ENCODE results near the gene POU2F1.

The POU2F1 gene

DNA sequence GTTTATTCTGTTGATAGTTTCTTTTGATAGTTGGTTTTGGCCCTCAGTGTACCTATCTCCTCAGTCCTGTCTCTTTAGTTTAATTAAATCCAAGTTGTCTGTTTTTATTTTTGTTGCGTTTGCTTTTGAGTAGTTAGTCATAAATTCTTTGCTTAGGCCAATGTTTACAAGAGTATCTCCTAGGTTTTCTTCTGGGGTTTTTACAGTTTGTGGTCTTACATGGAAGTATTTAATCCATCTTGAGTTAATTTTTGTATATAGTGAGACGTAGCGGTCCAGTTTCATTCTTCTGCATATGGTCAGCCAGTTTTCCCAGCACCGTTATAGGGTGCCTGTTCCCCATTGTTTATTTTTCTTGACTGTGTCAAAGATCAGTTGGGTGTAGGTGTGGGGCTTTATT lies 139.4 kb downstream of the POU2F1 start:
- no peak for DNase-seq

DNA sequence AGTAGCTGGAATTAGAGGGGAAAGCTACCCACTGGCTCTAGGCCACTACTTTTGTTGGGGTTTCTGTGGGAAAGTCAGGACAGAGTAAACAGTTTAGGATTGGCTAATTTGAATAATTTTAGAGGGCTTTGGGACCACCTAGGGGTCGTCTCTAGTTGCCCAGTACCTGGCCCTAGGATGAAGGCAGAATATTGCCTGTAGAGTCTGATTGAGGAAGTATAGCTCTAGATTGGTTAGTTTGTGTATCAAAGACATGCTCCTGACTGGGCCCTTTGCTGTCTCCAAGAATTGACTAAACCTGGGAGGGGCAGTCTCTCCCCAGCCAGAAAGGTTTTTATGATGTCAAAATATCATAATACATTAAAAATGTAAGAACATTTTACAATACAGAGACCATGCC lies 142.0 kb downstream of the POU2F1 start:
- DNase-seq = no peak

DNA sequence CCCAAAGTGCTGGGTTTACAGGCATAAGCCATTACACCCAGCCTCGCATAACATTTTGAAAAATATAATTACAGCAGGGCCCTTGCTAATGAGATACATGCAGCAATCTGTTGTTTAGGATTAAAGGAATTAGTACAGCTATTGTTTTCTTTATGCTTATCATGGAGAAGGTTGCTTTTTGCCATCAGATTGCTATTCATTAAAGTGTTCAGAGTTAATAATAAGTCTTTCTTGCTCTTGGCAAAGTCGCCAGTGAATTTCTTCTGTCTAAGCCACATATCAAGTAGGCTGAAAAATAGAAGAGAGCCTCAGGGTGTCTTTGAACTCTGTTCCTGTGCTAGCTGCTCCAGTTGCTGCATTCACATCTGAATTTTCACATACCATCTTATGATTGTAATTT lies 144.1 kb downstream of the POU2F1 start:
- no peak for DNase-seq

DNA sequence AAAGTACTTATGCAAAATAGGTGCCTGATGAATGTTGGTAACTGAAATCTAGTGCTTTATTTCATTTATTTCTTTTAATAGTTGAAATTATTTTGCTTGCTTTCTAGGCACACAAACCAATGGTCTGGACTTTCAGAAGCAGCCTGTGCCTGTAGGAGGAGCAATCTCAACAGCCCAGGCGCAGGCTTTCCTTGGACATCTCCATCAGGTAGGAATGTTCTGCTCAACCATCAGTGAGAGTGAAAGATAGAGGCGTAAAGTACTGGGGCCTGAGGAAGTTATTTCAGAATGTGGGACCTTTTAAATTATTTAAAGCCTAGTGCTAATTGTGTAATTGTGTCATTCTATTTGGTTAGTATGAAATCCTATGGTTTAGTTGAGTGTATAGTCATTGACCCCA lies 144.7 kb downstream of the POU2F1 start:
- no peak for DNase-seq

DNA sequence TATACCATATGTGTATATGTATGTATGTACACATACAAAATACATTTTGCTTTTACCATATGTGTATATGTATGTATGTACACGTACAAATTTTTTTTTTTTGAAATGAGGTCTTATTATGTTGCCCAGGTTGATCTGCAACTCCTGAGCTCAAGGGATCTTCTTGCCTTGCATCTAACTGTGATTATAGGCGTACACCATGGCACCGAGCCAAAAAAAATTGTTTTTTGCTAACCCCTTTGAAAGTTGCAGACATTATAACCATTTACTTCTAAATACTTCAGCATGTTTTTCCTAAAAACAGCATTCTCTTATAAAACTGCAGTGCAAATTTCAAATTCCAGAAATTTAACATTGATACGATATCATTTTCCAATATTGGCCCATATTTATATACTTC lies 147.0 kb downstream of the POU2F1 start:
- DNase-seq = no peak

DNA sequence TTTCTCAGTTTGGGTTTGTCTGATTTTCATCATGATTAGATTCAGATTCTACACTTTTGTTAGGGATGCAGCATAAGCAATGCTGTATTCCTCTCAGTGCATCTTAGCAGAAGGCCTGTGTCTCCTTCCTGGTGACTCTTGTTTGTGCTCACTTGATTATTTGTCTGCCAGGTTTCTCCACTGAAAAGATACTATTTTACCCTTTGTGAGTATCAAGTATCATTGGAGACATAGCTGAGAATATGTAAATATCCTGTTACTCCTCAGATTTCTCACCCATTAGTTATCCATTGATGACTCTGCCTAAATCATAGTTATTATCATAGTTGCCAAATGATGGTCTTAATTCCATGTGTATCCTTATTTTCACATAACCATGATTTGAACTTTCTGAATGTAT lies 148.5 kb downstream of the POU2F1 start:
- DNase-seq = no peak

DNA sequence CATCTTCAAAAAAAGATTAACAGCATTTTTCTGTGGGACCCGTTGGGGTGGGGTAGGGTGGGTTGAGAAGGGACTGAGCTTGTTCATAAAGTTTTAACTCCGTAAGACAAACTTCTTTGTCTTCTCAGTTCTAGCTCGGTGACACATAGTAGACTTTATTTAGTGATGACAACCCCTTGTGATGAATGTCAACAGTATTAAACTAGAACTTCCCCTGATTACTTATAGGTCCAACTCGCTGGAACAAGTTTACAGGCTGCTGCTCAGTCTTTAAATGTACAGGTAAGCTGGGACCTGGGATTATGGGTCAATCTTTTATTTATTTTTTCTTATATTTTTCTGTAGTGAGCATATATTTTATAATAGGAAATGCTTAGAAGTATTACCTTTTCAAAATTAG lies 149.2 kb downstream of the POU2F1 start:
- DNase-seq = no peak

DNA sequence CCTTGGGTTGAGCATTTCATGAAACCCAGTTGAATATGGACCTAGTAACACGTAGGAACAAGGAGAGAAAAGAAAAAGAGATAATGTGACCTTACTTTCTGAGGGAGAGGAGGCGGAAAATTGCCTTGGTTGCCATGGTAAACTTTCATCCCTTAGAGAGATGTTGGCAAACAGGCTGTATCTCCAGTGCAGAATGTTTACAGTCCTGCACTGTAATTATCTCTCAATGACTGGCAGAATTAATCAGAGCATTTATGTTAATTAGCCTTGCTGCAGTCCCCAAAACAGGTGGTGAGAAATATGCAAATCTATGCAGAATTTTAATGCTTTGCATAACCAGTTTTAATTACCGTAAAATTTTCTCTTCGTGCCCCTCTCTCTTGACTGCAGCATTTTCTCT lies 150.3 kb downstream of the POU2F1 start:
- DNase-seq = no peak

DNA sequence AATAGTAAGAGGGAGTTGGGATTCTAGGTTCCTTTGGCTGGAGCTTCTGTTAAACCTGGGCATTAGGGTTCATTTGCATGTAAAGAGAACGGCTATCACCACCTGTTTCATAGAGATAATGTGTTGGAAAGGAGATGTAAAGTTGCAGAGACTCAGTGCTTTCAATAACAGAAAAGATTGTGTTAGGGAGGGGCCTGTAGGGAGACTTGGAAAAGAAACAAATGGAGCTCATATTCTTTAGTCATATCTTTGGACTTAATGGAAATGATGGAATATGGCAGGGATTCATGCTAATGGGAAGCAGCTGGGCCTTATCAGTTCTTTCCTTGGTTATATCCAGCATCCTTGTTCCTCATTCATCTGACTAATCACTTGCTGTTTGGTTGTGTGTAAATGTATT lies 152.7 kb downstream of the POU2F1 start:
- no peak for DNase-seq

DNA sequence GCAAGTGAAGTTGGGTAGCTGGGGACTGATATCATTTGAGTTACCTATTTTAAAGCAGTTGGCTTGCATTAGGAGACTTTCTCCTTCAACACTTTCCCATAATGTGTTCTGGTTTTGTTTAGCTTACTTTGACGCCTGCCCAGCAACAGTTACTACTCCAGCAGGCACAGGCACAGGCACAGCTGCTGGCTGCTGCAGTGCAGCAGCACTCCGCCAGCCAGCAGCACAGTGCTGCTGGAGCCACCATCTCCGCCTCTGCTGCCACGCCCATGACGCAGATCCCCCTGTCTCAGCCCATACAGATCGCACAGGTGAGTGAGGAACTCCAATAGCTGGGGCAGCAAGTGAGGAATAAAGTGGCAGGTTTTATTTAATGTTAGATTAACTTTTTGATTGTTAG lies 153.3 kb downstream of the POU2F1 start:
- DNase-seq = peak in 10 of 56 donors; percentile 1 to 22 (median 6)

DNA sequence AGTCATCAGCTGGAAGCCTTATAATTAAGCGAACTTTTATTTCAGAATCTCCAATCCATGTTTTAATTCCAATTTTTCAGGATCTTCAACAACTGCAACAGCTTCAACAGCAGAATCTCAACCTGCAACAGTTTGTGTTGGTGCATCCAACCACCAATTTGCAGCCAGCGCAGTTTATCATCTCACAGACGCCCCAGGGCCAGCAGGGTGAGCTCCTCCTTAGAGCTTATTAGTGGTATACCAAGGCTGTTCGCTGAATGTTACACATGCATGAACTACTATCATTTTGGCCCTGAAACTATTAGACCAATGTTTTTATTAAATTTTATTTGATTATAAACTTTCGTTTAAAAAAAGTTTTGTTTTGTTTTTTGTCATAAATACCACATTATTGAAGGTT lies 155.3 kb downstream of the POU2F1 start:
- DNase-seq = no peak

DNA sequence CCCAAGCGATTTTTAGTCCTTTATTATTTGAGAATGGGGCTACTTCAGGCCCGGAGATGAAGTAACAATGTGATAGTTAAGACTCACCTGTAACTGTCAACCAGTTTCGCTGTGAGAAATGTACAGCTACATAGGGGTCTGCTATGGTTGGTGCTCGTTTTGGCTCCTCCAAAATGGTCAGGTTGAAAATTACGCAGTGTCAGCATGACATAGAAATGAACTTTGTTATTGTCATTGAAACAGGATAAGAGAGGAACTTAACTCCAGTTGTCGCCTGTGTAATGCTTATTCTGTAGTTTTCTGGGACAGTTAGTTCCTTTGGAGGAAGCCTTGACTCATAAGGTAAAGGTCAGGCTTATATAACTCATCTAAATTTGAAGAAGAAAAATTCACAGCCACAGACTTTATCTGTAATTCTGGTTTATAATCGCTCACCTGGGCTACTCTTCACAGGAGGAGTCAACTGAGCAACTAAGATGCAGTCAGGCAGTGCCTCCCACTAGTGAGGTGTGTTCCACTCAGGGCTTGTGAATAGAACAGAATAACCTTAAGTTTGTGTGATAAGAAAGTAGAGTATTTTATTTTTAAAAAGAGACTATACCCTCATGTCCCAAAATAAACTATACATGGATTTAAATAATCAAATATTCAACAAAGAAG lies 166.7 kb downstream of the POU2F1 start:
- no peak for DNase-seq

DNA sequence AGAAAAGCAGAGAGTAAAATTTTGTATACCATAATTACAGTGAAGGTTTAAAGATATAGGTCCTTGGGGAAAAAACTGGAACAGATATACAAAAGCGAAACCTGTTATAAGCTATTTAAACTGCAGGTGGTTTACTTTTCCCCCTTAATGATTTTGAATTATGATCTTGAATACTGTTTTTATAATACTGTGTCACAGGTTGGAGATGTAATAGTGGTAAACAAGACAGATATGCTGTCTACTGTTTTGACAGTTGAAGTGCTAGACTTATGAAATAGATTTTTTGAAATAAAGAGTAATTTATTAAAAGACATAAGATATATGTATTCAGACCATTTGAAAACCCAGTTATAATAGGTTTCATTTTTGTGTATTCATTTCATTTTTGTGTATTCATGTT lies 168.3 kb downstream of the POU2F1 start:
- no peak for DNase-seq

DNA sequence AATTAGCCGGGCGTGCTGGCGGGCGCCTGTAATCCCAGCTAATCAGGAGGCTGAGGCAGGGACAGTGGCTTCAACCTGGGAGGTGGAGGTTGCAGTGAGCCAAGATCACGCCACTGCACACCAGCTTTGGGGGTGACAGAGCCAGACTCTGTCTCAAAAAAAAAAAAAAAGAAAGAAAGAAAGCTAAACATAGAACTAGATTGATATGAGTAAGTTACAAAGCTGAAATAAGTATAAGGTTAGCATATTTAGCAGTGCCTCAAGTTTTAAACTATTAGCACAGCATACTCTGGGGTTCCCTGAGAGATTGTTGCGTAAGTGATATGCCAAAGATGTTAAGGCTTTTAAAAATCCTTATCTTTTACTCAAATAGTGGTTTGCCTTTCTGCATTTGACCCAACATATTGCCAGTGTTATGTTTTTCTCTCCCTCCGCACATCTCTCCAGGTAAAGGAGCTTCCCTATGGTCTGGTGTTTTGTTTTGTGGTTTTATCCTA lies 171.6 kb downstream of the POU2F1 start:
- no peak for DNase-seq

DNA sequence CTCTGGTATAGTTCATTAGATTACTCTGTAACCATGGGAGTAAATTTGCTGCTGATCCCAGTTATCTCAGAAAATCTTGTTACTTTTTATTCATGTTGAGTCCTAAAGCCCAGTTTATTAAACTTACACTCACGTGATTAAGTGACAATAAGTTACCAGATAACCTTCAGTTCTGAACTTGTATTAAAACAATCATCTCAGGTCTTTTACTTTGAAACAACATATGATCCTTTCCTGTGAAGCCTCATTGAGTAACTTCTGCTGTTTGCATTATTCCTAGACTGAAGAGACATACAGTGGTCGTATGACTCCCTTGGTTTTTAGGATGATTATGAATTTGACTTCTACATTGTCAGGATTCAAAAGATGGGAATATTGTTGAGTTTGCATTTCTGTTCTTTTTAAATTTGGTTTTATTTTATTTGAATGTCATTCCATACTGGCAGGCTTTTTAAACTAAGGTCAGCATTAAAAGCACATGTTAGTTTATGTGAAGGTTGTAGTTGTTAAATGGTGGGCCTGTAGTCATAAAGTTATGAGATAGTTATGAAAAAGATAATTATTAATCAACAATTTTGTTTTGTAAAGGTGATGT lies 179.8 kb downstream of the POU2F1 start:
- no peak for DNase-seq

DNA sequence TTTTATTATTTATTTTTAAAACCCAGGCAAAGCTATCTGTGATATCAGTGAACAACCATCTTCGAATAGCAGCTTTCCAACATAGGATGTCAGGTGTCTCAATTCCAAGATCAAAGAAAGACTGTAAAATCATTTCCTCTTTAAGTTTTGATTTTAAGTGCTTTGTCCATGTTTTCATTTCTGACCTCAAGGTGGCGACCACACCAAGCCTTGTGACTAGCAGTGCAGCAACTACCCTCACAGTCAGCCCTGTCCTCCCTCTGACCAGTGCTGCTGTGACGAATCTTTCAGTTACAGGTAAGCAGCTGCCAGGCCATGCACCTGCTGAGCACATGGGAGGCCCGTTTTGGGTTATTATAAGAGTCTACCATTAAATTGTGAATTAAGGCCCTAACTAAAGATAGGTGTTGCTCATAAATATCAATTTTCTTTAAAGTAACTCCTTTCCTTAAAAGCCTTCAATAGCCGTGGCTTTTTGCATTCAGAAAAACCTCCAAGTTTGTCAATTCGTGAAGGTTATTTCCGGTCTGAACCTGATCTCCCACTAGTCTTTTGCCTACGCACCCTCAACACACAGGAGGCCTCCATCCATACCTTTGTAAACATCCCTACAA lies 180.7 kb downstream of the POU2F1 start:
- peak in 13 of 56 donors; percentile 1 to 27 (median 4) for DNase-seq

DNA sequence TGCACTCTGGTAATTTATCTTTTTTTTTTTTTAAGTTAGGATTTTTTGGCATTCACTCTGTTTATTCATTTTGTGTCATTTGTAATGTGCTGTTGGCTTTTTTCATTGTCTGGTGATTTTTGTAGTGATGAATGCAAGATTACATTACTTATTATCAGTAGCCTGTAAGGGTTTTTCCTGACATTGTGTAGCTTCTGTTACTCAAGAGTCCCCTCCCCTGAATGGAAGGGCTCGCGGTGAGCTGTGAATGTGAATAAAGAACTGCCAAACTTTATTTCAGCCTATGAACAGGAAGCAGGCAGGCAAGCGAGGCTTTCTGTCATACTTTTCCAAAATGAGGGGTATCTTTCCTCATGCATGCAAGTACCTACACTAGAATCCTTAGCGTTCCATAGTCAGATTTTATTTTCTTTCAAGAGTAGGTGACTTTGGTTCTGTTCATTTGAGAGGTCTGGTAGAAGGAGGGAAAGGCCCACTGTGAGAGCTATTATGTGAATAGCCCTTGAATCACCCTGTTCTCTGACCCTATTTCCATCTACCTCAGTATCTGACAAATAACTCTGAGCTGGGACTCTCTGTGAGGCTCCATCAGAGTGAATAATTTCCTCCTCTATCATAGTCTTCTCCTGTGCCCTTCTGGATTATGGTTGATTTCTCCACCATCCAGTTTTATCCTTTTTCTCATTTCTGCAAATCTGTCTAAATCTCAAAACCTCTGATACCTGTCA lies 183.6 kb downstream of the POU2F1 start:
- no peak for DNase-seq

DNA sequence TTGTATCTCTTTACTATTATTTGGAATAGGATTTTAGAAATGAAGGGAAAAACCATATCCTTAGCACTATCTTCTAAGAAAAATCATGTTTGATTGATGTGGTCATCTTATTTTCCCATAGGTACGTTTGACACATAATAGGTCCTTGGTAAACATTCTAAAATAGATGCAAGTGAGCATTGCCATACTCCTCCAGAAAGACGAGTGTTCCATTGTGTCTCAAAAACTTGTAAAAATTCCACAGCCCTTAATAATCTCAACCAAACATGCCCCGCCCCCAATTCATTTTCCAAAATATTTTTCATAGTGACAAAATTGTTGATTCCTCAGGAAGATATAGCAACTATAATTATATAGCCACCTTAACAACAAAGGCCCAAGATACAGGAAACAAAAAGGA lies 184.2 kb downstream of the POU2F1 start:
- DNase-seq = no peak

DNA sequence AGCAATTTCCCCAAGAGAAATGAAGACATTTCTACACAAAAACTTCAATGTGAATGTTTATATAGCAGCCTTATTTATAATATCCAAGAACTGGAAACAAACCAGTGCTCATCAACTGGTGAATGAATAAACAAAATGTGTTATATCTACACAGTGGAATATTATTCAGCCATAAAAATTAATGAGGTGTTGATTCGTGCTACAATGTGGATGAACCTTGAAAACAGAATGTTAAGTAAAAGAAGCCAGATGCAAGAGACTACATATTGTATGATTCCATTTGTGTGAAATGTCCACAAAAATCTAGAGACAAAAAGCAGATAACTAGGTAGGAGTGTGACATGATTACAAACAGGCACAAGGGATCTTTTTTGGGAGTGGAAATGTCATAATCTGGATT lies 187.7 kb downstream of the POU2F1 start:
- DNase-seq = no peak

DNA sequence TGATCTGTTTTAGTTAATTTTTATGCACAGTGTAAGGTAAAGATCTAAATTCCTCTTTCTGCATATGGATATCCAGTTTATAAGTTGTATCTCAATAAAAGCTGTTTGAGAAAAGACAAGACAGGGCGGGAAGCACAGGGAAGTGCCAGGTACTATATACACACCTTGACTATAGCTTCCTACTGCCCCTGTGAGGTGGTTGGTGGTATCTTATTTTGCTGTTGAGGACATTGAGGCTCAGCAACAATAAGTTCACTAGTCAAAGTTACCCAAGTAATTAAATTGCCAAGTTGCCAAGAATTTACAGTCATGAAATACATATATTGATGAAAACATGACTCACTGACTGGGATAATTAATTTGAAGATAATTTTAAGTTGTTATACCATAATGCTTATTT lies 188.5 kb downstream of the POU2F1 start:
- DNase-seq = no peak

DNA sequence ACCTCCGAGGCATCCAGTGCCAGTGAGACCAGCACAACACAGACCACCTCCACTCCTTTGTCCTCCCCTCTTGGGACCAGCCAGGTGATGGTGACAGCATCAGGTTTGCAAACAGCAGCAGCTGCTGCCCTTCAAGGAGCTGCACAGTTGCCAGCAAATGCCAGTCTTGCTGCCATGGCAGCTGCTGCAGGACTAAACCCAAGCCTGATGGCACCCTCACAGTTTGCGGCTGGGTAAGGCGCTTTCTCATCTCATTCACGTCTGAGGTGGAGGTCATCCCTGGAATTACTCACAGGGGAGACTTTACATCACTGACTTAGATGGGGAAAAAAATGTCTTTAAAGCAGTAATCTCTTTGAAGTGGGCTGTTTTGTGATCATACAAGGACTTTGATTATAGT lies 191.4 kb downstream of the POU2F1 start:
- DNase-seq = no peak

DNA sequence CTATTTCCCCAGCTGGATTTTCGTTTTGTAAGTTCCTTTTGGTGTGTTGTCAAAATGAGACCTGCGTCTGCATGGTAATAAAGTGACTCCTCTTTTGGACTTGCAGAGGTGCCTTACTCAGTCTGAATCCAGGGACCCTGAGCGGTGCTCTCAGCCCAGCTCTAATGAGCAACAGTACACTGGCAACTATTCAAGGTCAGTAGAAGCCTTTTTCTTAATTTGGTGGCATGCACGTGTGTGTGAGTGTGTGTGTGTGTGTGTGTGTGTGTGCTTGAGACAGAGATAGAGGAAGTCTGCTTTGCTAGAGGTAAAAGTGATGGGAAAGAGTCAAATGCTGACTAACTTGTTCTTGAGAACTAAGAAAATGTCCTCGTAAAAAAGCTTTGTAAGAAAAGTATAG lies 192.2 kb downstream of the POU2F1 start:
- no peak for DNase-seq
